Neural cell (in vitro differentiated cells): ENCODE results near the gene TTC13. TPM values are rescaled to one million over a fixed set of nuclear protein-coding genes. Genes with fewer than 3 reads are reported as not detected.

Source experiments
- H2AFZ ChIP-seq: fragments of 200-600, 300-800 bp; sonication (generic), shearing (Covaris generic); 2 replicates; pipeline ENCODE4 v1.6.0; 2014; ENCODE audit warnings: low read depth, mild to moderate bottlenecking, antibody characterized with exemption, low read length, moderate library complexity
- H3F3A ChIP-seq: fragments of 200-600 bp; shearing (Covaris generic); 2 replicates; pipeline ENCODE4 v1.6.1; 2016; ENCODE audit warnings: mild to moderate bottlenecking, moderate library complexity, mixed read lengths, antibody characterized with exemption, low read length; ENCODE audit not compliant: insufficient read depth, poor library complexity, severe bottlenecking
- H3K27ac ChIP-seq: fragments of 200-600, 300-800 bp; sonication (generic), shearing (Covaris generic); 2 replicates; pipeline ENCODE4 v1.5.1; 2014; ENCODE audit warnings: mild to moderate bottlenecking, low read length, moderate library complexity
- H3K27me3 ChIP-seq: fragments of 300-800, 200-600 bp; sonication (generic), shearing (Covaris generic); 2 replicates; pipeline ENCODE4 v1.6.0; 2014; ENCODE audit warnings: mild to moderate bottlenecking, low read depth, low read length, moderate library complexity; ENCODE audit not compliant: insufficient read depth
- H3K36me3 ChIP-seq: fragments of 300-800, 200-600 bp; sonication (generic), shearing (Covaris generic); 2 replicates; pipeline ENCODE4 v1.5.1; 2014; ENCODE audit warnings: mild to moderate bottlenecking, antibody characterized with exemption, low read length, moderate library complexity; ENCODE audit not compliant: insufficient read depth
- H3K4me2 ChIP-seq: fragments of 300-800, 200-600 bp; sonication (generic), shearing (Covaris generic); 2 replicates; pipeline ENCODE4 v1.6.0; 2014; ENCODE audit warnings: mild to moderate bottlenecking, low read length
- H3K4me3 ChIP-seq: fragments of 300-800, 200-600 bp; sonication (generic), shearing (Covaris generic); 2 replicates; pipeline ENCODE4 v1.5.1; 2014; ENCODE audit warnings: mild to moderate bottlenecking, low read length, moderate library complexity
- H3K79me2 ChIP-seq: fragments of 200-600 bp; shearing (Covaris generic); replicated peaks from 2 replicates; pipeline ENCODE4 v1.6.0; 2014; ENCODE audit warnings: mild to moderate bottlenecking, low read length, moderate library complexity; ENCODE audit not compliant: insufficient read depth
- H3K9ac ChIP-seq: fragments of 300-800, 200-600 bp; sonication (generic), shearing (Covaris generic); 2 replicates; pipeline ENCODE4 v1.6.1; 2016; ENCODE audit warnings: mild to moderate bottlenecking, low read length, mixed read lengths
- H3K9me2 ChIP-seq: fragments of 200-600 bp; shearing (Covaris generic); 2 replicates; pipeline ENCODE4 v1.6.1; 2016; ENCODE audit warnings: mild to moderate bottlenecking, low read length, mixed read lengths; ENCODE audit not compliant: insufficient read depth
- H3K9me3 ChIP-seq: fragments of 200-600, 300-800 bp; sonication (generic), shearing (Covaris generic); 2 replicates; pipeline ENCODE4 v1.6.1; 2016; ENCODE audit warnings: mild to moderate bottlenecking, mixed run types, low read length, moderate library complexity, mixed read lengths
- H4K20me1 ChIP-seq: fragments of 200-600 bp; shearing (Covaris generic); 2 replicates; pipeline ENCODE4 v1.6.1; 2016; ENCODE audit warnings: mild to moderate bottlenecking, mixed run types; ENCODE audit not compliant: insufficient read depth
- CTCF ChIP-seq: fragments of 450-650 bp; IDR thresholded peaks from 2 replicates; pipeline ENCODE4 v1.5.1; 2014; ENCODE audit warnings: antibody characterized with exemption, mild to moderate bottlenecking, moderate library complexity; ENCODE audit not compliant: poor library complexity, severe bottlenecking
- EP300 ChIP-seq: fragments of 450-650 bp; conservative IDR thresholded peaks from 2 replicates; pipeline ENCODE4 v1.6.1; 2014; ENCODE audit warnings: antibody characterized with exemption, mild to moderate bottlenecking, moderate library complexity; ENCODE audit not compliant: poor library complexity, severe bottlenecking
- EZH2 ChIP-seq: fragments of 200-600, 300-800 bp; shearing (Covaris generic), sonication (generic); IDR thresholded peaks from 2 replicates; pipeline ENCODE4 v1.6.1; 2014; ENCODE audit warnings: antibody characterized with exemption, low read length, borderline replicate concordance, mild to moderate bottlenecking; ENCODE audit not compliant: insufficient read depth, poor library complexity, severe bottlenecking
- MXI1 ChIP-seq: fragments of 450-650 bp; conservative IDR thresholded peaks from 2 replicates; pipeline ENCODE4 v1.6.1; 2014; ENCODE audit warnings: antibody characterized with exemption, mild to moderate bottlenecking; ENCODE audit not compliant: poor library complexity, severe bottlenecking
- POLR2AphosphoS5 ChIP-seq: IDR thresholded peaks from 2 replicates; pipeline ENCODE4 v1.6.1; 2012
- RAD21 ChIP-seq: fragments of 450-650 bp; conservative IDR thresholded peaks from 2 replicates; pipeline ENCODE4 v1.6.1; 2014; ENCODE audit warnings: antibody characterized with exemption, mild to moderate bottlenecking, moderate library complexity
- REST ChIP-seq: IDR thresholded peaks from 2 replicates; pipeline ENCODE4 v1.6.1; 2012; ENCODE audit warnings: borderline replicate concordance
- SMC3 ChIP-seq: fragments of 450-650 bp; conservative IDR thresholded peaks from 2 replicates; pipeline ENCODE4 v1.6.1; 2014; ENCODE audit warnings: antibody characterized with exemption, mild to moderate bottlenecking, moderate library complexity; ENCODE audit not compliant: poor library complexity
- TAF1 ChIP-seq: IDR thresholded peaks from 2 replicates; pipeline ENCODE4 v1.6.1; 2012; ENCODE audit warnings: low read depth
- polyA plus RNA-seq: library from polyadenylated mRNA; depleted of rRNA; stranded (reverse); fragments of >200 nt; gene quantifications from 2 replicates; pipeline ENCODE4 v1.2.3, GENCODE V29; 2014

TTC13 gene
- polyA plus RNA-seq, 1 donor from 2014 or later = 33.8 TPM

- H2AFZ ChIP-seq = no peak overlapping the region
- no peaks in the 10 kb centered on the region for H3K27me3 ChIP-seq
- H3F3A ChIP-seq = no peaks in the 10 kb centered on the region
- no peaks in the 10 kb centered on the region for H3K9me2 ChIP-seq
- no peak overlapping the region for H3K4me2 ChIP-seq
- no peaks in the 10 kb centered on the region for H3K36me3 ChIP-seq
- no peaks in the 10 kb centered on the region for H3K9me3 ChIP-seq
- H4K20me1 ChIP-seq = no peaks in the 10 kb centered on the region
- no peak overlapping the region for H3K9ac ChIP-seq
- TF ChIP-seq MXI1 (no peak), TAF1 (no peak), CTCF (no peak), EZH2 (no peak), SMC3 (no peak), RAD21 (no peak), EP300 (no peak), REST (no peak), POLR2AphosphoS5 (no peak)
- no peak overlapping the region for H3K4me3 ChIP-seq
- H3K27ac ChIP-seq = no peak overlapping the region
- no peaks in the 10 kb centered on the region for H3K79me2 ChIP-seq
Measured at GRCh38 chr1:230957580-230957989, 21.1 kb downstream of the TTC13 start.

GRCh38 chr1:230950404-230950803 lies 28.3 kb downstream of the TTC13 start:
- no peak overlapping the region for H3K4me3 ChIP-seq
- H3K9me3 ChIP-seq = no peaks in the 10 kb centered on the region
- no peaks in the 10 kb centered on the region for H4K20me1 ChIP-seq
- H2AFZ ChIP-seq = no peak overlapping the region
- H3F3A ChIP-seq = no peaks in the 10 kb centered on the region
- H3K36me3 ChIP-seq = no peaks in the 10 kb centered on the region
- H3K4me2 ChIP-seq = no peak overlapping the region
- no peak overlapping the region for H3K27ac ChIP-seq
- TF ChIP-seq POLR2AphosphoS5 = no peak
- TF ChIP-seq SMC3 = no peak
- no peak for TF ChIP-seq REST
- TF ChIP-seq RAD21 = no peak
- TF ChIP-seq CTCF = no peak
- no peak for TF ChIP-seq EP300
- TF ChIP-seq TAF1 = no peak
- no peak for TF ChIP-seq MXI1
- no peak for TF ChIP-seq EZH2
- no peak overlapping the region for H3K9ac ChIP-seq
- no peaks in the 10 kb centered on the region for H3K27me3 ChIP-seq
- no peaks in the 10 kb centered on the region for H3K79me2 ChIP-seq
- H3K9me2 ChIP-seq = no peaks in the 10 kb centered on the region
